ENCODE results near the gene GPRC5B. TPM values are rescaled to one million over a fixed set of nuclear protein-coding genes. Genes with fewer than 3 reads are reported as not detected.
A peak's percentile ranks its signal among the peaks of the same experiment; 100 is the strongest.

The GPRC5B gene
- total RNA-seq, 1 experiment from 2014 or later: 6.9 TPM

DNA sequence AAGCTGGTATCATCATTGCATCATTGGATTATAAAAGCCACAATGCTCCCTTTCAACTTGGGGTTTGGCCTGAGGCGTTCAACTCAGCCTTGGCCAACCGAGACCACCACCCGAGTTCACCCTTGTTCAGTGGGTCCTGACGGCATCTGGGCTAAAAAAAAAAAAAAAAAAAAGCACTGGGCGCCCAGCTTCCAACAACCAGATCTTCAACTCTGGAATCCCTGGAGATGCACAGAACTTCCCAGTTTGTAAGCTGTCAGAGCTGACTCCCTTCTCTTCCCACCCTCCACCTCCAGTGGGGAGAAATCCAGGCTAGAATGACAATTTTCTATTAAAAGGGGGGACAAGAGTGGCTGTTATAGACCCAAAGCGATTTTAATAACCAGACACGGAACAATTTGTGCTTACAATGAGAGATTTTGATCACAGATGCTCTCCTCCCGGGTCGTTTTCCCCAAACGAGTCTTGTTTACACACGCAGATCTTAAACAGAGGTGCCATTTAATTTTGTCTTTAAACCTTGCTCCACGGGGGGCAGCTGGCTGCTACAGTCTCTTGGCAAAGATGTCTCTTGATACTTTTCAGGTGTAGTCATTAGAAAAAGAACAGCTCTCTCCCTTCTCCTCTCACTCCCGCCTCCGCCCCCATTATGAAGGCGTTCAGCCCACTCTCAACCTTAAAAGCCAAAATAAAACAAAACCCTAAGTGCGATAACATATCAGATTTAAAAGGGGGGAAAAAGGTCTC is 26.9 kb downstream of the GPRC5B start:
- no TSS peak for BruUV-seq (replicated peaks)
- H3K9me3 ChIP-seq (ENCODE audit: low read depth, low read length, poor library complexity, severe bottlenecking): no peaks in the 10 kb centered on the region
- intact Hi-C loops (cut with micrococcal nuclease; ENCODE audit: unreplicated experiment): no loop called here
- no peak overlapping the region for H3K4me3 ChIP-seq (ENCODE audit: low read depth, low read length, poor library complexity, severe bottlenecking)
- no peaks in the 10 kb centered on the region for H3K27me3 ChIP-seq (replicated peaks; ENCODE audit: insufficient read depth, low read depth, low read length, poor library complexity)
- H3K27ac ChIP-seq (ENCODE audit: low read depth, low read length, poor library complexity, severe bottlenecking): no peak overlapping the region
- ChIA-PET POLR2A (ENCODE audit: low non-redundant PET) (interaction anchor here (0.6 kb wide), 1 partner anchor 15 kb away, joined by 4 read pairs; no protein-coding TSS in a partner anchor), CTCF (no interaction called here)
- no peaks in the 10 kb centered on the region for H3K36me3 ChIP-seq (ENCODE audit: insufficient read depth, low read length, poor library complexity, severe bottlenecking)
- DNase-seq (ENCODE audit: low spot score): no peak
- no peak for TF ChIP-seq EZH2 (IDR thresholded peaks at IDR 0.05; ENCODE audit: borderline replicate concordance, low read depth, low read length, poor library complexity, severe bottlenecking)
- TF ChIP-seq, protein P1, sequence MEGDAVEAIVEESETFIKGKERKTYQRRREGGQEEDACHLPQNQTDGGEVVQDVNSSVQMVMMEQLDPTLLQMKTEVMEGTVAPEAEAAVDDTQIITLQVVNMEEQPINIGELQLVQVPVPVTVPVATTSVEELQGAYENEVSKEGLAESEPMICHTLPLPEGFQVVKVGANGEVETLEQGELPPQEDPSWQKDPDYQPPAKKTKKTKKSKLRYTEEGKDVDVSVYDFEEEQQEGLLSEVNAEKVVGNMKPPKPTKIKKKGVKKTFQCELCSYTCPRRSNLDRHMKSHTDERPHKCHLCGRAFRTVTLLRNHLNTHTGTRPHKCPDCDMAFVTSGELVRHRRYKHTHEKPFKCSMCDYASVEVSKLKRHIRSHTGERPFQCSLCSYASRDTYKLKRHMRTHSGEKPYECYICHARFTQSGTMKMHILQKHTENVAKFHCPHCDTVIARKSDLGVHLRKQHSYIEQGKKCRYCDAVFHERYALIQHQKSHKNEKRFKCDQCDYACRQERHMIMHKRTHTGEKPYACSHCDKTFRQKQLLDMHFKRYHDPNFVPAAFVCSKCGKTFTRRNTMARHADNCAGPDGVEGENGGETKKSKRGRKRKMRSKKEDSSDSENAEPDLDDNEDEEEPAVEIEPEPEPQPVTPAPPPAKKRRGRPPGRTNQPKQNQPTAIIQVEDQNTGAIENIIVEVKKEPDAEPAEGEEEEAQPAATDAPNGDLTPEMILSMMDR (conservative IDR thresholded peaks at IDR 0.05; ENCODE audit: low read depth, low read length): no peak
- H3K4me1 ChIP-seq (ENCODE audit: insufficient read depth, low read length, poor library complexity, severe bottlenecking): no peaks in the 10 kb centered on the region

DNA sequence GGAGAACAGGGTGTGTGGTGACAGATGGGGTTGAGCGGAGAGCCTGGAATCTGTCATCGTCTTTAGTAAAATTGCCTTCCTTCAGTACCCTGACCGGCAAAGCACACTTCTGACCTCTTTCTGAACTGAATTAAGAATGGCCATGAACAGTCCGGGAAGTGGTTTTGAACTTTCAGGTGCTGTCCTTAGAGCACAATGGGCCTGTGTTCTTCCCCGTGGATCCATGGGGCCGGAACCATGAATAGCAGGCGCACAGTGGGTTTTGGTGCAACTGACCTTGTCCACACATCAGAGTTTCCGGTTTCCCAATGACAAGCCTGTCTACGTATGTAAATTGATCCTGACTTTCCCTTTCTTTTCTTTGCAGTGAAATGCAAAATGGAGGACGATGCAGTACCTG is 28.5 kb downstream of the GPRC5B start:
- no peaks in the 10 kb centered on the region for H3K27me3 ChIP-seq (replicated peaks; ENCODE audit: insufficient read depth, low read depth, low read length, poor library complexity)
- TF ChIP-seq, protein P1 (conservative IDR thresholded peaks at IDR 0.05; ENCODE audit: low read depth, low read length): no peak
- no peak for TF ChIP-seq EZH2 (IDR thresholded peaks at IDR 0.05; ENCODE audit: borderline replicate concordance, low read depth, low read length, poor library complexity, severe bottlenecking)
- H3K4me1 ChIP-seq (ENCODE audit: insufficient read depth, low read length, poor library complexity, severe bottlenecking): no peaks in the 10 kb centered on the region
- H3K9me3 ChIP-seq (ENCODE audit: low read depth, low read length, poor library complexity, severe bottlenecking): no peaks in the 10 kb centered on the region
- intact Hi-C loops (cut with micrococcal nuclease; ENCODE audit: unreplicated experiment): no loop called here
- H3K4me3 ChIP-seq (ENCODE audit: low read depth, low read length, poor library complexity, severe bottlenecking): no peak overlapping the region
- ChIA-PET POLR2A (ENCODE audit: low non-redundant PET) (no interaction called here), CTCF (no interaction called here)
- DNase-seq (ENCODE audit: low spot score): no peak
- no peaks in the 10 kb centered on the region for H3K36me3 ChIP-seq (ENCODE audit: insufficient read depth, low read length, poor library complexity, severe bottlenecking)
- H3K27ac ChIP-seq (ENCODE audit: low read depth, low read length, poor library complexity, severe bottlenecking): no peak overlapping the region
- no TSS peak for BruUV-seq (replicated peaks)

DNA sequence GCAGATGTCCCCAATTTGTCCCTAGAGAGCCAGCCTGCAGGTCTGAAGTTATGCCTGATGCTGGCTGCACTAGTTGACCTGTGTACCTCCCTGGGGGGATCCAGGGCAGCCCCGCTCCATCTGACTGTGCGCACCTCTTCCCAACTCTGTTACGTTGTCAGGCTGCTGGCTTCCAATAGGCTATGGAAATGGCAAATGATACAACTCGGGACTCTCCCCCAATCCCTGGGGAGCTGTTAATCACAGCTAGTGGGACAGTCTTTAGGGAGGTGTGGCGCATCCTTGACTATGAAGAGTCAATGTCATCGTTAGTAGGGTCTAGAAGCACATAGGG is 30.1 kb downstream of the GPRC5B start:
- no peaks in the 10 kb centered on the region for H3K4me1 ChIP-seq (ENCODE audit: insufficient read depth, low read length, poor library complexity, severe bottlenecking)
- intact Hi-C loops (cut with micrococcal nuclease; ENCODE audit: unreplicated experiment): no loop called here

More for the DNA sequence above, 30.1 kb downstream of the GPRC5B start:
- no peak for TF ChIP-seq EZH2 (IDR thresholded peaks at IDR 0.05; ENCODE audit: borderline replicate concordance, low read depth, low read length, poor library complexity, severe bottlenecking)
- TF ChIP-seq, protein P1 (conservative IDR thresholded peaks at IDR 0.05; ENCODE audit: low read depth, low read length): no peak
- CTCF ChIA-PET: no interaction called here
- no peaks in the 10 kb centered on the region for H3K36me3 ChIP-seq (ENCODE audit: insufficient read depth, low read length, poor library complexity, severe bottlenecking)
- no TSS peak for BruUV-seq (replicated peaks)
- DNase-seq (ENCODE audit: low spot score): peak; percentile 17
- H3K9me3 ChIP-seq (ENCODE audit: low read depth, low read length, poor library complexity, severe bottlenecking): no peaks in the 10 kb centered on the region
- no peak overlapping the region for H3K27ac ChIP-seq (ENCODE audit: low read depth, low read length, poor library complexity, severe bottlenecking)
- no peak overlapping the region for H3K4me3 ChIP-seq (ENCODE audit: low read depth, low read length, poor library complexity, severe bottlenecking)
- POLR2A ChIA-PET (ENCODE audit: low non-redundant PET): no interaction called here
- H3K27me3 ChIP-seq (replicated peaks; ENCODE audit: insufficient read depth, low read depth, low read length, poor library complexity): no peaks in the 10 kb centered on the region
